ENCODE results near the gene NTSR1. TPM values are rescaled to one million over a fixed set of nuclear protein-coding genes. Genes with fewer than 3 reads are reported as not detected.

NTSR1 gene
- polyA plus RNA-seq, 1 experiment, result 0.09 TPM

DNA sequence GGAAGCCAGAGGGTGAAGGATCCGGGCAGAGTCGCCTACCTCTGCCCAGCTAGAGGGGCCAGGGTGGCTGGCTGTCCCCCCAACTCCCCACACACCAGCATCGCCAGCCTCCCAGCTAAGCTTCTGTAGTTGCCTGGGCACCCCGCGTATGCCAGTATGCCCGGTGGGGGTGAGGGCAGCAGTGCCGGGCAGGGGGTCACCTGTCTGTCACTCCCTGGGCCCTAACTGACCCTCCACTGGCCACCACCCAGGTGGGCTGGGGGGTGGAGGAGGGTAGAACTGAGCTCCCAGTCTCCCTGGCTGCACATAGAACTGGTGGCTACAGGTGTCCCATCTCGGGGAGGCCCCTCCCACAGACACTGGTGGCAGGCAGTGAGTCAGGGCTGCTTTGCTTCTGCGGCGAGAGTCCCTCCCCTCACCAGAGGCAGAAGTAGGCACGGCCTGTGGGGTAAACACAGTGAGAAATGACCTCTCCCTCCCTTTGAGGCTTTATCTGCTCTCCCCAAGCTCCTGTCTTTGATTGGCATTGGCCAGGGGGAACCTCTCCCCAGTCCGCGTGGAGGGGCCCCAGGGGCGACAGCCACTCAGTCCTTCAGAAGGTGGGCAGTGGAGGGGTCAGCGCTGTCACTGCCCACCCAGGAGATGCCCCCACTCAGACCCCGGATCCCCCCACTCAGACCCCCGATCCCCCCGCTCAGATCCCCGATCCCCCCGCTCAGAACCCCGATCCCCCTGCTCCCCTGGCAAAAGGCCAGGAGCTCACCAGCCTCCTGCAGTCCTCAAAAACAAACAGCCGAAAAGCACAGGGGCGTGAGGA, 2.5 kb downstream of the NTSR1 start:
- POLR2A ChIA-PET, result interaction anchor here (0.6 to 1.0 kb wide), 2 partner anchors 35 to 37 kb away, joined by 3 read pairs; no protein-coding TSS in a partner anchor
- TF ChIP-seq, protein P1, sequence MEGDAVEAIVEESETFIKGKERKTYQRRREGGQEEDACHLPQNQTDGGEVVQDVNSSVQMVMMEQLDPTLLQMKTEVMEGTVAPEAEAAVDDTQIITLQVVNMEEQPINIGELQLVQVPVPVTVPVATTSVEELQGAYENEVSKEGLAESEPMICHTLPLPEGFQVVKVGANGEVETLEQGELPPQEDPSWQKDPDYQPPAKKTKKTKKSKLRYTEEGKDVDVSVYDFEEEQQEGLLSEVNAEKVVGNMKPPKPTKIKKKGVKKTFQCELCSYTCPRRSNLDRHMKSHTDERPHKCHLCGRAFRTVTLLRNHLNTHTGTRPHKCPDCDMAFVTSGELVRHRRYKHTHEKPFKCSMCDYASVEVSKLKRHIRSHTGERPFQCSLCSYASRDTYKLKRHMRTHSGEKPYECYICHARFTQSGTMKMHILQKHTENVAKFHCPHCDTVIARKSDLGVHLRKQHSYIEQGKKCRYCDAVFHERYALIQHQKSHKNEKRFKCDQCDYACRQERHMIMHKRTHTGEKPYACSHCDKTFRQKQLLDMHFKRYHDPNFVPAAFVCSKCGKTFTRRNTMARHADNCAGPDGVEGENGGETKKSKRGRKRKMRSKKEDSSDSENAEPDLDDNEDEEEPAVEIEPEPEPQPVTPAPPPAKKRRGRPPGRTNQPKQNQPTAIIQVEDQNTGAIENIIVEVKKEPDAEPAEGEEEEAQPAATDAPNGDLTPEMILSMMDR (IDR thresholded peaks at IDR 0.05; ENCODE audit: low read depth, low read length), result no peak
- H3K9me3 ChIP-seq (ENCODE audit: control insufficient read depth, insufficient read depth, low read length), result peaks cover 3% of the 10 kb centered on the region
- CTCF ChIA-PET, result no interaction called here
- no peak for DNase-seq (ENCODE audit: low read depth, low spot score)
- no peak overlapping the region for H3K4me3 ChIP-seq (ENCODE audit: low read depth, low read length)
- H3K27me3 ChIP-seq (ENCODE audit: control insufficient read depth, insufficient read depth, low read length), result peaks cover 58% of the 10 kb centered on the region
- no peak overlapping the region for H3K27ac ChIP-seq (ENCODE audit: low read depth, low read length)

DNA sequence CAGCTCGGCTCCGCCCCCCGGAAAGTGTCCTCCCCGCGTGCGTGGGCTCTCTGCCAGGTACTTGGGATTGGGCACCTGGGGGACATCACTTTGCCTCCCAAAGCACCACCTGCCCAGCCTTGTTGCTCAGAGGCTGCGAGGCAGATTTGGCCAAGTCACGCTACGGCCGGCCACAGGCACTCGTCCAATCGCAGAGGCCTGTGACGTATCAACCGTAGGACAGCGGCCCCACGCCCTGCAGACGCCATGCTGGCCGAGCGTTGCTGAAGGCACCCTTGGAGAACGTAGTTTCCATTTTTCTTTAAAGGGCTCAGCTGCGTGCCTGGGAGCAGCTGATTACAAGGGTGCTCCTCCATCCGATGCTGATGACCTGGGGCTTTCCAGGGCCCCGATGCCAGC, 3.1 kb downstream of the NTSR1 start:
- TF ChIP-seq, protein P1 (IDR thresholded peaks at IDR 0.05; ENCODE audit: low read depth, low read length), result no peak
- no peak overlapping the region for H3K27ac ChIP-seq (ENCODE audit: low read depth, low read length)
- H3K9me3 ChIP-seq (ENCODE audit: control insufficient read depth, insufficient read depth, low read length), result peaks cover 3% of the 10 kb centered on the region
- no peak for DNase-seq (ENCODE audit: low read depth, low spot score)
- H3K27me3 ChIP-seq (ENCODE audit: control insufficient read depth, insufficient read depth, low read length), result peaks cover 58% of the 10 kb centered on the region
- H3K4me3 ChIP-seq (ENCODE audit: low read depth, low read length), result no peak overlapping the region
- POLR2A ChIA-PET, result interaction anchor here (0.6 to 1.0 kb wide), 2 partner anchors 34 to 38 kb away, joined by 3 read pairs; no protein-coding TSS in a partner anchor
- CTCF ChIA-PET, result no interaction called here

DNA sequence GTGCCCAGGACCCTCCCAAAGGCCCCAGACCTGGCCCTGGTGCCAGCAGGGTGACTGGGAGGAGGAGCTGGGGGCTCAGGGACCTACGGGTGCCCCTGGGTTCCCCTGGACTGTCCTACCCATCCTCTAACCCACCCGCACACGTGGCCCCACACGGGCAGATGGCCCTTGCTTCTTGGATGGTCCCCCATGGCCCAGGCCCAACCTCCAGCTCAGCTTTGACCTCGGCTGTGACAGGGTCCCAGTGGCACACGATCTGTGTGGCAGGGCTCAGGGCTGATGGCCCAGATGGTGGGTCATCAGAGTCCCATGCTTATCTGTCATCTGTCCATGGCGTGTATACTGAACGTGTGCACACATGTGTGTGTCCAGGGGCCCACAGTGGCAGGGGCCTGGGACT, 4.0 kb downstream of the NTSR1 start:
- H3K4me3 ChIP-seq (ENCODE audit: low read depth, low read length), result no peak overlapping the region
- peaks cover 3% of the 10 kb centered on the region for H3K9me3 ChIP-seq (ENCODE audit: control insufficient read depth, insufficient read depth, low read length)
- TF ChIP-seq, protein P1 (IDR thresholded peaks at IDR 0.05; ENCODE audit: low read depth, low read length), result no peak
- ChIA-PET CTCF (no interaction called here), POLR2A (no interaction called here)
- peaks cover 61% of the 10 kb centered on the region for H3K27me3 ChIP-seq (ENCODE audit: control insufficient read depth, insufficient read depth, low read length)
- no peak for DNase-seq (ENCODE audit: low read depth, low spot score)
- H3K27ac ChIP-seq (ENCODE audit: low read depth, low read length), result no peak overlapping the region

DNA sequence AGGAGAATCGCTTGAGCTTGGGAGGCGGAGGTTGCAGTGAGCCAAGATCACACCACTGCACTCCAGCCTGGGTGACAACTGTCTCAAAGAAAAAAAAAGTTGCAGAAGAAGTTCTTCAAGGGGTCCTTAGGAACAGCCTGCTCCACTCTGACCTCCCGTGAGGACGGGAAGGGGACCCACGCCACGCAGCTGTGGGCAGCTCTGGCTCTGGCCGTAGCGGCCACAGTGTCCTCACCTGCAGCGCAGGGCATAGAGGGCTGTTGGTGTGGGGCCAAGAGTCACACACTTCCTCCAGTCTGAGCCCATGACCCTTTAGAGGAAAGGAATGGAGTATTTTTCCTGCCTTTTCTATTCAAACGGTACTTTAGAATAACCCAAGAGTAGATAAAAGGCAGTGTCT, 5.4 kb downstream of the NTSR1 start:
- CTCF ChIA-PET, result no interaction called here
- H3K27me3 ChIP-seq (ENCODE audit: control insufficient read depth, insufficient read depth, low read length), result peaks cover 58% of the 10 kb centered on the region

GRCh38 chr20:62714799-62715198, 6.2 kb downstream of the NTSR1 start:
- Histone ChIP-seq H3K4me3 (ENCODE audit: low read depth, low read length) (no peak overlapping the region), H3K27me3 (ENCODE audit: control insufficient read depth, insufficient read depth, low read length) (peaks cover 54% of the 10 kb centered on the region), H3K27ac (ENCODE audit: low read depth, low read length) (no peak overlapping the region), H3K9me3 (ENCODE audit: control insufficient read depth, insufficient read depth, low read length) (peaks cover 3% of the 10 kb centered on the region)
- TF ChIP-seq, protein P1 (IDR thresholded peaks at IDR 0.05; ENCODE audit: low read depth, low read length), result no peak
- DNase-seq (ENCODE audit: low read depth, low spot score), result no peak
- POLR2A ChIA-PET, result no interaction called here
- CTCF ChIA-PET, result no interaction called here

More for the DNA sequence above, 5.4 kb downstream of the NTSR1 start:
- DNase-seq (ENCODE audit: low read depth, low spot score), result no peak
- Histone ChIP-seq H3K4me3 (ENCODE audit: low read depth, low read length) (no peak overlapping the region), H3K27ac (ENCODE audit: low read depth, low read length) (no peak overlapping the region), H3K9me3 (ENCODE audit: control insufficient read depth, insufficient read depth, low read length) (peaks cover 3% of the 10 kb centered on the region)
- TF ChIP-seq, protein P1 (IDR thresholded peaks at IDR 0.05; ENCODE audit: low read depth, low read length), result no peak
- POLR2A ChIA-PET, result no interaction called here

All from AG04450 (cell line).